Right lobe of liver (tissue), 4 donors: ENCODE results near the gene NTM.

Experiments
- CTCF ChIP-seq, 4 donors: fragments of 200-600 bp in 3 of 4; fragments of 450-650 bp in 1 of 4; IDR thresholded peaks; one replicate each; pipeline versions ENCODE4 v1.5.1 to v1.8.0; 2016 to 2022; ENCODE audit warnings: antibody characterized with exemption in 4 of 4, mild to moderate bottlenecking in 2 of 4
- POLR2A ChIP-seq: fragments of 450-650 bp; IDR thresholded peaks from one replicate; pipeline ENCODE4 v1.6.1; 2017; ENCODE audit warnings: antibody characterized with exemption, mild to moderate bottlenecking
- donor health status: DM: no; HTN: no; CAD: no.
- donor health status: DM: no; HTN: no; CAD: no.
- donor health status: DM: no; HTN: yes; CAD: no.

GRCh38 chr11:131744847-131745246, 374.4 kb downstream of the NTM start:
- TF ChIP-seq CTCF (IDR thresholded peaks at IDR 0.05) (no peak), POLR2A (no peak)
